ENCODE results near the gene IHH.
A peak's percentile ranks its signal among the peaks of the same experiment; 100 is the strongest.

The IHH gene

DNA sequence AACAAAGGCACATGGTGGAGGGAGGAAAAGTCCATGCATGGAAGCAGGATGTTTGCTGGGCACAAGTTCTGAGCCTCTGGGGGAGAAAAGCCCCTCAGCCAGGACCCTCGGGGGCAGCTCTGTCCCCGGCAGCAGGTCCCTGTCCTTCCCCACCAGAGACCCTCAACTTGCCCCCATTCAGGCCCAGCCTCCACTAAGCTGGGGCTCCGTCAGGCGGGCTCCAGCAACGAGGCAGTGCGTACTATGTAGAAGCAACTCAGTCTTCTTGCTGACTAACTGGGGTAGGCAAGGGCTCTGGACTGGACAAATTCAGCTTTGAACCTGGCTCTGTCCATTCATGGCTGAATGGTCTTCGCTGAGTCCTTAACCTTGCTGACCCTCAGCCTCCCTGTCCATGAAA is 42.4 kb downstream of the IHH start:
- DNase-seq = no peak

DNA sequence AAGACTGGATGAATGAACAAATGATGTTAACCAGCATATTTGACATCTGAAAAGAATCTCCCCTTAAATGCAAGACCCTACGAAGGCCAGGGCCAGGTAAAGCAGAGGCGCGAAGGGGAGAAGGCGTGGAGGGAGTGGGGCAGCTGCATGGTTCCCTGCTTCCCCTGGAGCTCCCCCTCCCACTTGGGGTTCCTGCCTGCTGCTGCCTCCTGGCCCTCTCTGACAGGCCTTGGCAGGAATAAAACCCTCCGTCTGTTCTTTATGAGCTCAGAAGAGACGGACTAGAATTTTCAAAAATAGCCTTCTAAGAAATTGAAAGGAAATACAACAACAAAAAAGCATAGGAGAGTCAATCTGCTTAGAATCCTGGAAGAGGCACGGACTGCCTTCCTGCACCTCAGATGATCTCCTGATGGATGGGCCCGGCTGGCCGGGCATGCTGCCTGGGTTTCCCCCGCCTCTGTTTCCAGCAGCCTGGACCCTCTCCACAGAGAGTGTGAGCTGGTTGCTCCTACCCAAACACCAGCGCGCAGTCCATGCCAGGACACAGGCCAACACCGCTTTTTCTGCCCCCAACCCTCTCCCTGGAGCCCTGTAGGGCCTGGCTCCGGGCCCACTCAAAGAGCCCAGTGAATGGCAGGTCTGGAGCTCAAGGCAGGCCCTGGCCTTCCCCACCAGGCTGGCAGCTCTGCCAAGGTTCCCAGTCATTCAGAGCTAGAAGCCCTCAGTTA is 43.4 kb downstream of the IHH start:
- peak; percentile 20 for DNase-seq

DNA sequence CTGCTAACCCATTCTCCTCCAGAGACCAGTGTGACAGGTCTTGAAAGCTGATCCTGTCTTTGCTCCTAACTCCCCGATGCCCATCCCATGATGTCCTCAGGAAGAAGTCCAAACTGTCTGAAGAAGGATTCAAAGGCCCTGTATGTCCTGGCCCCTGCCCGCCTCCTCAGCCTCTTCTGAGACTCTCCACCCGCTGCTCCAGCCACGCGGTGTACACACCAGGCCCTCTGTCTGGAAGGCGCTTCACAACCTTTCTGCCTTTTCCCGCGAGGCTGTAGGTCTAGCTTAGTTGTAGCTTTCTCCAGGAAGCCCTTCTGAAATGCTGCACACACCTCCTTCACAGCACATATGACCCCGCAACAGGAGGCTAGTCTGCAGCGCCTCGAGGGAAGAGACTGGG is 44.0 kb downstream of the IHH start:
- no peak for DNase-seq

DNA sequence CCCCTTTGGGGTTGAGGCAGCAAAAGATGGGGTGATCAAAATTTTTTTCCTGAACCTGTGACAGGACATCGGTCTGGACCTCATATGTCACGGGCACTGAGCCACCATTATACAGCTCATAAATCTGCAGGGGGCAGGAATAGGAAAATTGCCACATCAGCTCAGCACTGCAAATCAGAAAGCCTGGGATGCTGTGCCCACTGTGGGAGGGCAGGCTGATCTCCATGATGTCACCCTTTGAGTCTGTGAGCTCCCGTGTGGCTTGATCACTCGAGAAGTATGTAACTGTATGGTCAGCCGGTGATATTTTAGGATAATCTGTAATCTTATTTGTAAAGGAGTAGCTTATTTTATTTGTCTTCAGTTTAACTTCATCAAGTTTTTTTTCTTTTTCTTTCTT is 49.8 kb downstream of the IHH start:
- no peak for DNase-seq

DNA sequence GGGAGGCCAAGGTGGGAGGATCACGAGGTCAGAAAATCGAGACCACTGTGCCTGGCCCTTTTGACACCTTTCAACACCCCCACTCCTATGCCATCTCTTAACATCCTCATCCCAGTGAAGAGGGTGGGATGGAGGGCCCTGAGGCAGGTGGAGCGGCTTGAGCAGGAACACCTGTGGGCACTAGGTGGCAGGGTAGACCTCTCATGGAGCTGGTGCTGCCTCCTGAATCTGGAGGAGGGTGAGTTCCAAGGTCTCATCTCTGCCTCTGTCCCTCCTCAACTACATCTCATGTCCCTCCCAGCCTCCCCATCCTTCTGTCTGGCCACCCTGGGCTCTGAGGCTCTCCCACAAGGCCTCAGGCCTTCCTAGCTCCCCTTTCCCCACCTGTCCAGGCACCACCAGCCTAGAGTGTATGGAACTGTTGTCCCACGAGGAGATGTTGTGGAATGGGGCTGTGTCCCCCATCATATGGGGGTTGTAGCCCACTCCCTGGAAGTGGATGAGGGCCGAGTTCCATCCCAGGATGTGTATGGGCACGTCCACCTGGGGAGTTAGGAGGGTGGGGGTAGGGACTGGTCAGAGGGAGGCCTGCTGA is 50.5 kb downstream of the IHH start:
- peak; percentile 34 for DNase-seq

DNA sequence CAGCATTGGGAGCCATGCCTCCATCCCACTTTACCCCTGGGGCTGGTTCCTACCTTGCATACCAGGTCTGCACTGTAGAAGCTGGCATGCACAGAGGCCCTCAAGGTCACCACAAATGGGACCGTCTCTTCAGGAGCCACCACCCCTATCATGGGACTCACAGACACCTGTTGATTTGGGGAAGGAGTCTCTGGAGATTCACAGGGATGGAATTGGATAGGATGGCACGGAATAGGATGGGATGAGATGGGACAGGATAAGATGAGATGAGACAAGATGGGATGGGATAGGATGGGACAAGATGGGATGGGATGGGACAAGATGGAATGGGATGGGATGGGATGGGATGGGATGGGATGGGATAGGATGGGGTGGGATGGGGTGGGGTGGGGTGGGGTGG is 51.4 kb downstream of the IHH start:
- no peak for DNase-seq

All from NCI-H2171 treated with DMSO at 0.1 percent for 48 hours (cell line).